B cell (primary cell): ENCODE results near the gene PRELID1. TPM values are rescaled to one million over a fixed set of nuclear protein-coding genes. Genes with fewer than 3 reads are reported as not detected.

Experiments used
- ATAC-seq: fragments of 200-7000 bp; cut with Tn5 transposase; one replicate; pipeline ENCODE4 v1.10.0; 2021; ENCODE audit warnings: low read depth, mild to moderate bottlenecking, moderate number of reproducible peaks, moderate library complexity
- CTCF ChIA-PET: fragments of 350-600 bp; sonication (Branson Sonifier 250); formaldehyde crosslinking; loops from one replicate; lab custom pipeline; 2021; ENCODE audit warnings: antibody characterized with exemption, inconsistent platforms; lab: Charles Lee
- POLR2A ChIA-PET: fragments of 350-600 bp; sonication (Branson Sonifier 250); formaldehyde crosslinking; loops from one replicate; lab custom pipeline; 2021; ENCODE audit warnings: antibody characterized with exemption; lab: Charles Lee
- DNase-seq: peaks from one replicate; pipeline ENCODE4 v3.0.0; 2013
- H2AFZ ChIP-seq: 2 replicates; pipeline ENCODE4 v1.6.1; 2012; ENCODE audit warnings: mild to moderate bottlenecking, low read depth, low read length; ENCODE audit not compliant: insufficient read depth, poor library complexity, severe bottlenecking
- H3K27ac ChIP-seq, 2 donors: 1 replicate in 1 of 2; 2 replicates in 1 of 2; pipeline ENCODE4 v1.5.1; 2012 to 2013; ENCODE audit warnings: low read length in 2 of 2, mild to moderate bottlenecking in 2 of 2, moderate library complexity in 1 of 2
- H3K27me3 ChIP-seq, 4 experiments: fragments of 200-600 bp in 1 of 4; sonication (generic) in 1 of 4; replicated peaks in 1 of 4; 1 replicate in 2 of 4; 2 replicates in 2 of 4; pipeline versions ENCODE4 v1.6.1 to v1.7.0; 2013 to 2016; ENCODE audit warnings: low read length in 3 of 4, mild to moderate bottlenecking in 2 of 4, mixed read lengths in 1 of 4, moderate library complexity in 1 of 4; ENCODE audit not compliant: insufficient read depth in 4 of 4, control insufficient read depth in 3 of 4; ENCODE audit errors: control extremely low read depth in 1 of 4
- H3K36me3 ChIP-seq, 2 experiments: replicated peaks in 1 of 2; 1 replicate in 1 of 2; 2 replicates in 1 of 2; pipeline versions ENCODE4 v1.6.1 to v1.7.1; 2013; ENCODE audit warnings: low read length in 1 of 2; ENCODE audit not compliant: insufficient read depth in 2 of 2, control insufficient read depth in 1 of 2; ENCODE audit errors: control extremely low read depth in 1 of 2, extremely low read depth in 1 of 2
- H3K4me1 ChIP-seq, 2 donors: fragments of 200-600 bp in 1 of 2; sonication (generic) in 1 of 2; 1 replicate in 1 of 2; 2 replicates in 1 of 2; pipeline versions ENCODE4 v1.5.1 to v1.6.1; 2013 to 2017; ENCODE audit warnings: low read length in 2 of 2; ENCODE audit not compliant: control insufficient read depth in 2 of 2, insufficient read depth in 2 of 2
- H3K4me2 ChIP-seq: replicated peaks from 2 replicates; pipeline ENCODE3; 2012; ENCODE audit warnings: mild to moderate bottlenecking, low read depth, low read length; ENCODE audit not compliant: poor library complexity, severe bottlenecking
- H3K4me3 ChIP-seq, 5 experiments: fragments of 200-600 bp in 1 of 5; sonication (generic) in 1 of 5; 1 replicate in 3 of 5; 2 replicates in 2 of 5; pipeline versions ENCODE4 v1.5.1 to v1.7.0; 2011 to 2016; ENCODE audit warnings: low read length in 4 of 5, mild to moderate bottlenecking in 4 of 5, low read depth in 2 of 5, control low read depth in 1 of 5, moderate library complexity in 1 of 5; ENCODE audit not compliant: insufficient read depth in 1 of 5; ENCODE audit errors: control extremely low read depth in 1 of 5, extremely low read depth in 1 of 5
- H3K79me2 ChIP-seq: fragments of 200-600 bp; sonication (generic); one replicate; pipeline ENCODE4 v1.6.0; 2016; ENCODE audit warnings: low read length; ENCODE audit not compliant: control insufficient read depth, insufficient read depth
- H3K9ac ChIP-seq: fragments of 200-600 bp; sonication (generic); 2 replicates; pipeline ENCODE4 v1.6.1; 2017; ENCODE audit warnings: mild to moderate bottlenecking, low read length, moderate library complexity
- H3K9me3 ChIP-seq, 3 donors: one replicate each; pipeline versions ENCODE4 v1.6.1 to v1.7.1; 2013; ENCODE audit warnings: low read length in 2 of 3; ENCODE audit not compliant: control insufficient read depth in 2 of 3, insufficient read depth in 1 of 3; ENCODE audit errors: control extremely low read depth in 1 of 3
- H4K20me1 ChIP-seq: 2 replicates; pipeline ENCODE4 v1.6.0; 2012; ENCODE audit warnings: mild to moderate bottlenecking, low read length; ENCODE audit not compliant: insufficient read depth, control insufficient read depth, poor library complexity, severe bottlenecking
- H3K27ac Mint-ChIP-seq: one replicate; pipeline ENCODE4 v1.8.0; 2021; ENCODE audit warnings: mixed read lengths
- H3K27me3 Mint-ChIP-seq: one replicate; pipeline ENCODE4 v1.8.0; 2021; ENCODE audit warnings: mixed read lengths
- H3K4me1 Mint-ChIP-seq: one replicate; pipeline ENCODE4 v1.8.0; 2021; ENCODE audit warnings: mixed read lengths
- H3K4me3 Mint-ChIP-seq: one replicate; pipeline ENCODE4 v1.8.0; 2021; ENCODE audit warnings: mixed read lengths
- H3K9me3 Mint-ChIP-seq: one replicate; pipeline ENCODE4 v1.8.0; 2022; ENCODE audit warnings: mixed read lengths; ENCODE audit not compliant: insufficient read depth
- CTCF ChIP-seq: fragments of 200-600 bp; IDR thresholded peaks from one replicate; pipeline ENCODE4 v1.8.0; 2022; ENCODE audit warnings: antibody characterized with exemption, mild to moderate bottlenecking
- EZH2 ChIP-seq: IDR thresholded peaks from 2 replicates; pipeline ENCODE4 v1.6.1; 2012; ENCODE audit warnings: borderline replicate concordance, low read depth, mild to moderate bottlenecking, moderate library complexity, low read length; ENCODE audit not compliant: insufficient read depth, poor library complexity, severe bottlenecking
- WGBS: methylation state at CpG from one replicate; pipeline ENCODE4 v1.1.5; 2013; ENCODE audit warnings: missing lambda C conversion rate; ENCODE audit not compliant: insufficient coverage; 5-methylcytosine and 5-hydroxymethylcytosine counted together
- intact Hi-C: fragments of 100-400 bp; cut with micrococcal nuclease; formaldehyde crosslinking; loops from one replicate; pipeline ENCODE4 v1.10.0; 2022
- polyA plus RNA-seq: library from polyadenylated mRNA; depleted of rRNA; stranded (reverse); fragments of >200 nt; gene quantifications from 2 replicates; pipeline ENCODE4 v1.2.3, GENCODE V29; 2012
- total RNA-seq, 2 donors: library from RNA; stranded (reverse); fragments of 120-200 nt in 1 of 2; gene quantifications; 1 replicate in 1 of 2; 2 replicates in 1 of 2; pipeline versions ENCODE4 v1.2.3 to v1.2.4, GENCODE V29; 2013 to 2022

The PRELID1 gene
- total and polyA plus RNA-seq, 2 donors (not counting 1 experiment from before 2014, with no cell fraction given): 71.7 to 86.8 TPM

- CTCF ChIA-PET: interaction anchor here (0.9 to 2.1 kb wide), 5 partner anchors 10 to 215 kb away, joined by 3 to 5 read pairs (median 4); no protein-coding TSS in a partner anchor
- intact Hi-C loops: no loop called here
- H3K9me3 Mint-ChIP-seq: no peaks in the 10 kb centered on the region
Observed at GRCh38 chr5:177328545-177329231, 25.1 kb downstream of the PRELID1 start.

More at GRCh38 chr5:177328545-177329231, 25.1 kb downstream of the PRELID1 start:
- H3K79me2 ChIP-seq: peaks cover 9% of the 10 kb centered on the region
- H2AFZ ChIP-seq: no peak overlapping the region
- no peak overlapping the region for H3K4me3 ChIP-seq
- 96% methylated on average over 13 of the region's 19 CpGs for WGBS
- no peak for DNase-seq
- Mint-ChIP-seq H3K4me3 (no peak overlapping the region), H3K4me1 (peaks cover 22% of the 10 kb centered on the region), H3K27me3 (no peaks in the 10 kb centered on the region), H3K27ac (no peak overlapping the region)
- no peak overlapping the region for H3K9ac ChIP-seq
- H3K4me2 ChIP-seq: no peak overlapping the region
- peaks cover 16 to 21% of the 10 kb centered on the region in 2 donors for H3K4me1 ChIP-seq
- H3K27me3 ChIP-seq: no peaks in the 10 kb centered on the region
- POLR2A ChIA-PET: no interaction called here
- H3K27ac ChIP-seq: no peak overlapping the region
- TF ChIP-seq EZH2 (no peak), CTCF (no peak)
- peaks cover 4 to 33% of the 10 kb centered on the region in 2 experiments for H3K36me3 ChIP-seq
- peaks cover 8% of the 10 kb centered on the region for H4K20me1 ChIP-seq
- no peaks in the 10 kb centered on the region for H3K9me3 ChIP-seq
- ATAC-seq: no peak
